Smooth muscle cell (in vitro differentiated cells): ENCODE results near the gene GOT1. TPM values are rescaled to one million over a fixed set of nuclear protein-coding genes. Genes with fewer than 3 reads are reported as not detected.

Experiments
- DNase-seq: peaks from one replicate; lab custom pipeline; 2025; ENCODE audit not compliant: unreplicated experiment; lab: John Stamatoyannopoulos, UW
- H2AFZ ChIP-seq: fragments of 200-600 bp; sonication (generic); 2 replicates; pipeline ENCODE4 v1.6.0; 2016; ENCODE audit warnings: antibody characterized with exemption, low read depth, mild to moderate bottlenecking
- H3F3A ChIP-seq: fragments of 200-600 bp; sonication (generic); 2 replicates; pipeline ENCODE4 v1.6.0; 2017; ENCODE audit warnings: antibody characterized with exemption, low read depth
- H3K27ac ChIP-seq: fragments of 200-600 bp; sonication (generic); 2 replicates; pipeline ENCODE4 v1.5.1; 2016; ENCODE audit warnings: low read depth, mild to moderate bottlenecking
- H3K27me3 ChIP-seq: fragments of 200-600 bp; sonication (generic); 2 replicates; pipeline ENCODE4 v1.6.1; 2016; ENCODE audit warnings: low read depth, mild to moderate bottlenecking
- H3K36me3 ChIP-seq: fragments of 200-600 bp; sonication (generic); 2 replicates; pipeline ENCODE4 v1.5.1; 2016; ENCODE audit warnings: low read depth
- H3K4me1 ChIP-seq: fragments of 200-600 bp; sonication (generic); 2 replicates; pipeline ENCODE4 v1.5.1; 2016; ENCODE audit warnings: low read depth
- H3K4me2 ChIP-seq: fragments of 200-600 bp; sonication (generic); 2 replicates; pipeline ENCODE4 v1.6.0; 2016; ENCODE audit warnings: mild to moderate bottlenecking
- H3K4me3 ChIP-seq: fragments of 200-600 bp; sonication (generic); 2 replicates; pipeline ENCODE4 v1.5.1; 2016; ENCODE audit warnings: mild to moderate bottlenecking
- H3K79me2 ChIP-seq: fragments of 200-600 bp; sonication (generic); 2 replicates; pipeline ENCODE4 v1.6.0; 2016; ENCODE audit warnings: low read depth, mild to moderate bottlenecking
- H3K9ac ChIP-seq: fragments of 200-600 bp; sonication (generic); 2 replicates; pipeline ENCODE4 v1.6.0; 2016; ENCODE audit warnings: low read depth
- H3K9me3 ChIP-seq: fragments of 200-600 bp; sonication (generic); replicated peaks from 2 replicates; pipeline ENCODE4 v1.5.1; 2016; ENCODE audit warnings: low read depth
- H4K20me1 ChIP-seq: fragments of 200-600 bp; sonication (generic); 2 replicates; pipeline ENCODE4 v1.6.0; 2016; ENCODE audit warnings: low read depth
- CTCF ChIP-seq: fragments of 200-600 bp; sonication (generic); IDR thresholded peaks from 2 replicates; pipeline ENCODE4 v1.5.1; 2017; ENCODE audit warnings: borderline replicate concordance, mild to moderate bottlenecking, antibody characterized with exemption; ENCODE audit not compliant: insufficient read depth, poor library complexity, severe bottlenecking
- WGBS: methylation state at CpG from one replicate; pipeline ENCODE4 v1.1.7; 2016; ENCODE audit warnings: low lambda C conversion rate; 5-methylcytosine and 5-hydroxymethylcytosine counted together
- polyA plus RNA-seq: library from polyadenylated mRNA; unstranded; fragments of >200 nt; fragmentation: Nextera tagmentation; extraction: Ambion mirVana; gene quantifications from 2 replicates; pipeline ENCODE4 v1.2.1, GENCODE V29; 2016
- total RNA-seq: library from RNA; depleted of rRNA; stranded (reverse); fragments of >200 nt; gene quantifications from 2 replicates; pipeline ENCODE4 v1.2.3, GENCODE V29; 2014

Gene GOT1
- total and polyA plus RNA-seq, 2 experiments from 2014 or later: 34.7 to 44.4 TPM

DNA sequence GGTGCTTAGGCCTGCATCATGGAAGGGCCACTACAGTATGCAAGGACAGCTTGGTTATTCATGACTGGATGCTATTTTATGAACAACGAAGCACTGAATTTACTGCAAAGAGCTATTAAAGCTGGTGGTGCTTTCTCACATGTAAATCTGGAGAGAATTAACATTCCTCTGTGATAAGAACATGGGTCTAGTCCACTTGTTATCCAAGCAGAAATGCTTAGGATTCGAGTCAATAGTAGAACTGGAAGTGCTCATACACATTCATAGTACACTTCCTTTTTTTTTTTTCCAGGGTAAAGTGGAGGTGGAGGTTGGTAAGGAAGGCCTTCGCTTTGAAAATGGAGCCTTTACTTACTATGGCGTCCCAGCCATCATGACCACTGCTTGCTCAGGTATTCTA, 66.3 kb downstream of the GOT1 start:
- no peaks in the 10 kb centered on the region for H3K27me3 ChIP-seq
- H3K9me3 ChIP-seq: no peaks in the 10 kb centered on the region
- no peak overlapping the region for H2AFZ ChIP-seq
- H3F3A ChIP-seq: no peaks in the 10 kb centered on the region
- H3K9ac ChIP-seq: no peak overlapping the region
- TF ChIP-seq CTCF: no peak
- no peak overlapping the region for H3K27ac ChIP-seq
- no peak for DNase-seq
- H3K4me2 ChIP-seq: no peak overlapping the region
- no peaks in the 10 kb centered on the region for H3K4me1 ChIP-seq
- H4K20me1 ChIP-seq: no peaks in the 10 kb centered on the region
- no peak overlapping the region for H3K4me3 ChIP-seq
- 66% methylated on average over 4 of the region's 4 CpGs for WGBS
- H3K36me3 ChIP-seq: no peaks in the 10 kb centered on the region
- no peaks in the 10 kb centered on the region for H3K79me2 ChIP-seq

GRCh38 chr10:99360934-99361333, 69.5 kb downstream of the GOT1 start:
- no peaks in the 10 kb centered on the region for H3K79me2 ChIP-seq
- H3K4me1 ChIP-seq: no peaks in the 10 kb centered on the region
- H4K20me1 ChIP-seq: no peaks in the 10 kb centered on the region
- no peaks in the 10 kb centered on the region for H3K9me3 ChIP-seq
- TF ChIP-seq CTCF: no peak
- H3F3A ChIP-seq: no peaks in the 10 kb centered on the region
- no peak overlapping the region for H3K27ac ChIP-seq
- WGBS: 82% methylated on average over 5 of the region's 5 CpGs
- no peaks in the 10 kb centered on the region for H3K27me3 ChIP-seq
- no peak overlapping the region for H3K4me3 ChIP-seq
- H3K4me2 ChIP-seq: no peak overlapping the region
- H3K9ac ChIP-seq: no peak overlapping the region
- no peak overlapping the region for H2AFZ ChIP-seq
- no peak for DNase-seq
- no peaks in the 10 kb centered on the region for H3K36me3 ChIP-seq

GRCh38 chr10:99358101-99358500, 72.3 kb downstream of the GOT1 start:
- TF ChIP-seq CTCF: no peak
- Histone ChIP-seq H2AFZ (no peak overlapping the region), H3K9me3 (no peaks in the 10 kb centered on the region), H3K4me1 (no peaks in the 10 kb centered on the region), H3K36me3 (no peaks in the 10 kb centered on the region), H3K4me3 (no peak overlapping the region), H4K20me1 (no peaks in the 10 kb centered on the region), H3K4me2 (no peak overlapping the region), H3K27me3 (peaks cover 5% of the 10 kb centered on the region), H3K27ac (no peak overlapping the region), H3K9ac (no peak overlapping the region), H3F3A (no peaks in the 10 kb centered on the region), H3K79me2 (no peaks in the 10 kb centered on the region)
- 15% methylated on average over 1 of the region's 1 CpG for WGBS
- DNase-seq: no peak

DNA sequence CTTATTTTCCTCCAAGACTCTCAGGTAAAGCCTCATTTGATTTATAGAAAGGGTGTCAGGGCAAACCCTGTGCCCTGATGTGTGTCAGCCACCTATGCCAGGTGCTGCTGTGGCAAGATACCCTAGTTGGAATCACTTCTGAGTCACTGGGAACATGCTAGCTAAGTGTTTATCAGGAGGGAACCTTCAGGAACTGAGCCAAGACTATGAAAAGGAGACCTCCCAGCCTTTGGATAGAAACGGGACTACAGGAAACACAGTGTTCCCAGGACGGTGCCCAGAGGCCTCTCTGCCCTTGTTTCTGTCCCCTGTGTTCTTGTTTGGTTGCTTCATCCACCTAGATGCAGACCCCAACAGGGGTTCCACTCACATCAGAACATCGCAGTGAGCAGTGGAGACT, 72.7 kb downstream of the GOT1 start:
- H3K9me3 ChIP-seq: no peaks in the 10 kb centered on the region
- no peaks in the 10 kb centered on the region for H4K20me1 ChIP-seq
- H3K4me2 ChIP-seq: no peak overlapping the region
- no peaks in the 10 kb centered on the region for H3F3A ChIP-seq
- no peaks in the 10 kb centered on the region for H3K36me3 ChIP-seq
- no peak overlapping the region for H2AFZ ChIP-seq
- no peak overlapping the region for H3K9ac ChIP-seq
- no peak overlapping the region for H3K4me3 ChIP-seq
- WGBS: 63% methylated on average over 3 of the region's 3 CpGs
- H3K27ac ChIP-seq: no peak overlapping the region
- no peak for TF ChIP-seq CTCF
- no peaks in the 10 kb centered on the region for H3K4me1 ChIP-seq
- H3K79me2 ChIP-seq: no peaks in the 10 kb centered on the region
- H3K27me3 ChIP-seq: peaks cover 7% of the 10 kb centered on the region
- DNase-seq: no peak
